HEK293 (cell line): ENCODE data around the gene ENSA.

Experiments used
- BCL11B ChIP-seq: fragments of 450-650 bp; formaldehyde crosslinking; IDR thresholded peaks from 2 replicates; pipeline ENCODE4 v1.5.1; 2016; ENCODE audit warnings: low read depth, missing biosample characterization, missing genetic modification characterization
- KLF10 ChIP-seq: fragments of 450-650 bp; IDR thresholded peaks from 2 replicates; pipeline ENCODE4 v1.5.1; 2018; ENCODE audit warnings: missing biosample characterization, mild to moderate bottlenecking, missing genetic modification characterization
- KLF16 ChIP-seq: fragments of 450-650 bp; formaldehyde crosslinking; IDR thresholded peaks from 2 replicates; pipeline ENCODE4 v1.5.1; 2017; ENCODE audit warnings: missing biosample characterization, missing genetic modification characterization
- OVOL3 ChIP-seq: fragments of 450-650 bp; formaldehyde crosslinking; IDR thresholded peaks from 2 replicates; pipeline ENCODE4 v1.5.1; 2016; ENCODE audit warnings: missing biosample characterization, missing genetic modification characterization
- SCRT1 ChIP-seq: fragments of 450-650 bp; formaldehyde crosslinking; IDR thresholded peaks from 2 replicates; pipeline ENCODE4 v1.5.1; 2016; ENCODE audit warnings: missing biosample characterization, missing genetic modification characterization, borderline replicate concordance
- SP3 ChIP-seq: fragments of 450-650 bp; formaldehyde crosslinking; IDR thresholded peaks from 2 replicates; pipeline ENCODE4 v1.5.1; 2016; ENCODE audit warnings: missing biosample characterization, missing genetic modification characterization
- SP7 ChIP-seq: fragments of 450-650 bp; formaldehyde crosslinking; IDR thresholded peaks from 2 replicates; pipeline ENCODE4 v1.5.1; 2016; ENCODE audit warnings: missing biosample characterization, missing genetic modification characterization
- ZBTB1 ChIP-seq: fragments of 450-650 bp; formaldehyde crosslinking; IDR thresholded peaks from 2 replicates; pipeline ENCODE4 v1.5.1; 2016; ENCODE audit warnings: missing biosample characterization, missing genetic modification characterization
- ZBTB10 ChIP-seq: fragments of 450-650 bp; formaldehyde crosslinking; IDR thresholded peaks from 2 replicates; pipeline ENCODE4 v1.5.1; 2016; ENCODE audit warnings: missing biosample characterization, missing genetic modification characterization
- ZBTB11 ChIP-seq: fragments of 450-650 bp; formaldehyde crosslinking; conservative IDR thresholded peaks from 2 replicates; pipeline ENCODE4 v1.5.1; 2016; ENCODE audit warnings: low read depth, missing biosample characterization, missing genetic modification characterization
- ZBTB48 ChIP-seq: fragments of 450-650 bp; formaldehyde crosslinking; IDR thresholded peaks from 2 replicates; pipeline ENCODE4 v1.5.1; 2016; ENCODE audit warnings: missing biosample characterization, missing genetic modification characterization
- ZBTB7A ChIP-seq: fragments of 450-650 bp; formaldehyde crosslinking; IDR thresholded peaks from 2 replicates; pipeline ENCODE4 v1.5.1; 2016; ENCODE audit warnings: low read depth, missing biosample characterization, missing genetic modification characterization
- ZEB2 ChIP-seq: fragments of 450-650 bp; formaldehyde crosslinking; IDR thresholded peaks from 2 replicates; pipeline ENCODE4 v1.5.1; 2016; ENCODE audit warnings: missing biosample characterization, missing genetic modification characterization
- ZNF148 ChIP-seq: fragments of 450-650 bp; formaldehyde crosslinking; IDR thresholded peaks from 2 replicates; pipeline ENCODE4 v1.5.0; 2017; ENCODE audit warnings: missing biosample characterization, missing genetic modification characterization, borderline replicate concordance
- ZNF169 ChIP-seq: fragments of 450-650 bp; formaldehyde crosslinking; IDR thresholded peaks from 2 replicates; pipeline ENCODE4 v1.5.1; 2016; ENCODE audit warnings: missing biosample characterization, missing genetic modification characterization
- ZNF302 ChIP-seq: fragments of 450-650 bp; formaldehyde crosslinking; IDR thresholded peaks from 2 replicates; pipeline ENCODE4 v1.5.1; 2016; ENCODE audit warnings: missing biosample characterization, missing genetic modification characterization, low read depth
- ZNF311 ChIP-seq: fragments of 450-650 bp; formaldehyde crosslinking; IDR thresholded peaks from 2 replicates; pipeline ENCODE4 v1.5.1; 2017; ENCODE audit warnings: missing biosample characterization, missing genetic modification characterization, borderline replicate concordance
- ZNF324 ChIP-seq: fragments of 450-650 bp; formaldehyde crosslinking; IDR thresholded peaks from 2 replicates; pipeline ENCODE4 v1.5.1; 2016; ENCODE audit warnings: missing biosample characterization, missing genetic modification characterization
- ZNF510 ChIP-seq: fragments of 450-650 bp; formaldehyde crosslinking; IDR thresholded peaks from 2 replicates; pipeline ENCODE4 v1.5.1; 2018; ENCODE audit warnings: mild to moderate bottlenecking, missing genetic modification characterization, missing biosample characterization; ENCODE audit not compliant: insufficient replicate concordance
- ZNF549 ChIP-seq: fragments of 450-650 bp; IDR thresholded peaks from 2 replicates; pipeline ENCODE4 v1.5.1; 2018; ENCODE audit warnings: missing biosample characterization, missing genetic modification characterization, mild to moderate bottlenecking, inconsistent platforms, moderate library complexity
- ZNF692 ChIP-seq: fragments of 450-650 bp; formaldehyde crosslinking; IDR thresholded peaks from 2 replicates; pipeline ENCODE4 v1.5.1; 2016; ENCODE audit warnings: missing biosample characterization, missing genetic modification characterization
- ZNF701 ChIP-seq: fragments of 450-650 bp; formaldehyde crosslinking; IDR thresholded peaks from 2 replicates; pipeline ENCODE4 v1.5.1; 2016; ENCODE audit warnings: missing biosample characterization, missing genetic modification characterization
- ZNF776 ChIP-seq: fragments of 450-650 bp; formaldehyde crosslinking; IDR thresholded peaks from 2 replicates; pipeline ENCODE4 v1.5.0; 2017; ENCODE audit warnings: missing biosample characterization, missing genetic modification characterization, borderline replicate concordance
- ZSCAN23 ChIP-seq: fragments of 450-650 bp; formaldehyde crosslinking; IDR thresholded peaks from 2 replicates; pipeline ENCODE4 v1.5.1; 2016; ENCODE audit warnings: missing biosample characterization, missing genetic modification characterization
- TF ChIP-seq, protein P1 (sequence below): fragments of 450-650 bp; IDR thresholded peaks from 2 replicates; pipeline ENCODE4 v1.5.1; 2018; ENCODE audit warnings: missing biosample characterization, missing genetic modification characterization
- TF ChIP-seq, protein P2 (sequence below): fragments of 450-650 bp; formaldehyde crosslinking; IDR thresholded peaks from 2 replicates; pipeline ENCODE4; 2016; ENCODE audit warnings: missing biosample characterization, missing genetic modification characterization

ENSA gene

GRCh38 chr1:150613061-150613920, 16.1 kb downstream of the ENSA start (continued):
- TF ChIP-seq ZNF148 (tag by site-specific recombination) (no peak), BCL11B (tag by site-specific recombination) (no peak), ZNF692 (tag by site-specific recombination) (0 out of 2 replicates have a peak, but pooled peaks have one; percentile 28), ZNF311 (tag by site-specific recombination) (no peak), ZBTB7A (tag by site-specific recombination) (no peak), KLF16 (tag by site-specific recombination) (no peak), ZBTB11 (no peak), ZNF549 (no peak), ZBTB10 (tag by site-specific recombination) (no peak), ZNF701 (tag by site-specific recombination) (no peak), SP3 (tag by site-specific recombination) (no peak; the same call in 1 of the 2 replicates), ZEB2 (tag by site-specific recombination) (peak; percentile 73), ZNF324 (no peak), ZNF169 (no peak), KLF10 (tag by site-specific recombination) (0 out of 2 replicates have a peak, but pooled peaks have one; percentile 18), SP7 (tag by site-specific recombination) (peak; percentile 75), ZNF510 (tag by site-specific recombination) (no peak), ZSCAN23 (tag by site-specific recombination) (0 out of 2 replicates have a peak, but pooled peaks have one; percentile 31), ZNF302 (tag by site-specific recombination) (no peak), OVOL3 (tag by site-specific recombination) (no peak), ZBTB1 (tag by site-specific recombination) (0 out of 2 replicates have a peak, but pooled peaks have one; percentile 17), ZNF776 (tag by site-specific recombination) (no peak), ZBTB48 (tag by site-specific recombination) (no peak), SCRT1 (tag by site-specific recombination) (no peak)
- TF ChIP-seq, protein P1, sequence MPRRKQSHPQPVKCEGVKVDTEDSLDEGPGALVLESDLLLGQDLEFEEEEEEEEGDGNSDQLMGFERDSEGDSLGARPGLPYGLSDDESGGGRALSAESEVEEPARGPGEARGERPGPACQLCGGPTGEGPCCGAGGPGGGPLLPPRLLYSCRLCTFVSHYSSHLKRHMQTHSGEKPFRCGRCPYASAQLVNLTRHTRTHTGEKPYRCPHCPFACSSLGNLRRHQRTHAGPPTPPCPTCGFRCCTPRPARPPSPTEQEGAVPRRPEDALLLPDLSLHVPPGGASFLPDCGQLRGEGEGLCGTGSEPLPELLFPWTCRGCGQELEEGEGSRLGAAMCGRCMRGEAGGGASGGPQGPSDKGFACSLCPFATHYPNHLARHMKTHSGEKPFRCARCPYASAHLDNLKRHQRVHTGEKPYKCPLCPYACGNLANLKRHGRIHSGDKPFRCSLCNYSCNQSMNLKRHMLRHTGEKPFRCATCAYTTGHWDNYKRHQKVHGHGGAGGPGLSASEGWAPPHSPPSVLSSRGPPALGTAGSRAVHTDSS = no peak
- TF ChIP-seq, protein P2, sequence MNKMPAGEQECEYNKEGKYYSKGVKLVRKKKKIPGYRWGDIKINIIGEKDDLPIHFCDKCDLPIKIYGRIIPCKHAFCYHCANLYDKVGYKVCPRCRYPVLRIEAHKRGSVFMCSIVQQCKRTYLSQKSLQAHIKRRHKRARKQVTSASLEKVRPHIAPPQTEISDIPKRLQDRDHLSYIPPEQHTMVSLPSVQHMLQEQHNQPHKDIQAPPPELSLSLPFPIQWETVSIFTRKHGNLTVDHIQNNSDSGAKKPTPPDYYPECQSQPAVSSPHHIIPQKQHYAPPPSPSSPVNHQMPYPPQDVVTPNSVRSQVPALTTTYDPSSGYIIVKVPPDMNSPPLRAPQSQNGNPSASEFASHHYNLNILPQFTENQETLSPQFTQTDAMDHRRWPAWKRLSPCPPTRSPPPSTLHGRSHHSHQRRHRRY (tag by site-specific recombination) = no peak
